Motor neuron (in vitro differentiated cells): Measurements from ENCODE around the gene ARID1B. TPM values are rescaled to one million over a fixed set of nuclear protein-coding genes. Genes with fewer than 3 reads are reported as not detected.
A peak's percentile ranks its signal among the peaks of the same experiment; 100 is the strongest.

Experiments used
- ATAC-seq, 8 experiments: fragments of 200-7000 bp; cut with Tn5 transposase; replicated peaks in 6 of 8; 2 replicates each; pipeline ENCODE4 v1.8.0; 2021; ENCODE audit warnings: mild to moderate bottlenecking in 8 of 8, moderate library complexity in 8 of 8
- H3K27ac ChIP-seq, 2 donors: fragments of 250-450 bp; sonication (Bioruptor Pico); 2 replicates each; pipeline ENCODE4 v1.9.0; 2021; ENCODE audit warnings: antibody characterized with exemption in 2 of 2, mild to moderate bottlenecking in 2 of 2, moderate library complexity in 1 of 2
- H3K4me1 ChIP-seq, 2 donors: fragments of 250-450 bp; sonication (Bioruptor Pico); replicated peaks in 1 of 2; 2 replicates each; pipeline ENCODE4 v1.6.1; 2021; ENCODE audit warnings: antibody characterized with exemption in 2 of 2, mild to moderate bottlenecking in 2 of 2, moderate library complexity in 1 of 2
- H3K4me3 ChIP-seq, 5 donors: fragments of 250-450 bp; sonication (Bioruptor Pico); 2 replicates each; pipeline ENCODE4 v1.9.0; 2021; ENCODE audit warnings: antibody characterized with exemption in 5 of 5, mild to moderate bottlenecking in 5 of 5, moderate library complexity in 4 of 5
- WGBS, 10 experiments: fragments of 450-650 bp; shearing (Covaris generic); methylation state at CpG; one replicate each; pipeline ENCODE4 v1.0.0; 2022; 5-methylcytosine and 5-hydroxymethylcytosine counted together
- in situ Hi-C, 9 experiments: fragments of 400-800 bp; cut with MboI; loops; one replicate each; pipeline ENCODE4 v1.15.0; 2021; ENCODE audit warnings: low sequenced_read_pairs in 9 of 9, low pct_unique_long_range_greater_than_20kb in 2 of 9; ENCODE audit not compliant: unreplicated experiment in 9 of 9
- total RNA-seq, 8 experiments: library from RNA; unstranded; fragments of 300-600 nt; gene quantifications; 2 replicates each; pipeline versions ENCODE4 v1.2.3 to v1.2.4, GENCODE V29; 2022

Gene ARID1B
- total RNA-seq, 8 experiments from 2014 or later = 35.8 to 165 (median 54.9) TPM

DNA sequence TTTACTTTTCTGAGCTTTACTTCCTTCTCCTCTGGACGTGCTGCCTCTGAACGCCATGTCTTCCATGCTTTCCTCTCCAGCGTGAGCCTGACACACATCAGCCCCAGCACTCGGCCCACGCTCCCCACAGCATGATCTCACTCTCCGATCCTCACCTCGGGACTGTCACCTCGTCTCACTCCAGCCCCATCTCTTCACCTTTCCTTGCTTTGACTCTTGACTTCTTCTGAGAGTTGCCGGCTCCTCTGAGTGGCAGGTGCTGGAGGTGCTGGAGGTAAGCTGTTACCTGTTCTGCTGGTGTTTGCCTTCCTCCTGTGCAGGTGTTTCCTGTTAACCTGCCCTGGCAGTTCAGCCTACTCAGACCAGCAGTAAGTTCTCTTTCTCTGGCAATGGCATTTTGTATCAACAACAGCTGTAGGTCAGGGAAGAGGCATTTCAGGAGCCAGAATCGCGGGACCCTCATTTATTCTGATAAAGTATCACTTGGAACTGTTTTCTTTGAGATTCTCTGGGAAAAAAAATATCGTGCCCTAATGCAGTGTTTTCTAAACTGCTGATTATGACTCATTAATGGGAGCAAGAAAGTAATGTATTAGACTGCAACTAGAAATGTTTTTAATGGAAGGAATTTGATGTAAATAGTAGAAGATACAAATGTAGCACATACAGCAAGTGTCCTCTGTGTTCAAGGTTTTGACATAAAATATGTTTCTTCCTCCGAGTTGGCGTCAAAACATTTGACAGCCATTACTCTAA, 106.5 kb downstream of the ARID1B start:
- 70 to 100% (median 93%) methylated on average over 2 to 13 of the region's 14 CpGs for WGBS, 10 experiments
- in situ Hi-C loops = no loop called here
- H3K4me1 ChIP-seq = peaks cover 9 to 35% of the 10 kb centered on the region in 2 donors
- H3K27ac ChIP-seq = no peak overlapping the region
- peak in 2 of 8 experiments; percentile 21 to 55 for ATAC-seq
- H3K4me3 ChIP-seq = no peak overlapping the region

DNA sequence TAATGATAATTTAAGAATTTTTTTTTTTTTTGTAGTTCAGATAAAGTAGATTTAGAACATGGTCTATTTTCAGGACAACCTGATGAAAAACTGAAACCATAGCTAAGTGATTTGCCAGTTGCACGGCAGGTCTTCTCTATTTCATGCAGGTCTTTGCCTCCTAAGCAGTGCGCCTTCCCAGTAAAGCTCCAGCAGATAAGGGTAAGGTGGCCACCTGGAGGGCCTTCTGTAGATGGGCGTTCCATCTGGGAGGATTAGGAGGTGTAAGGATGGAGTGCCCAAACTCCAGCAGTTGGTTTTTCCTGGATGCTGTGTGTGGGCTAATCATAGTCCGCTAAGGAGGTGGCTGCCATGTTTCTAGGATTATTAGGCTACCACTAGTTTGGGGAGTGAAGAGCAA, 107.1 kb downstream of the ARID1B start:
- ATAC-seq = no peak
- WGBS, 10 experiments = 83 to 100% (median 92%) methylated on average over 1 to 3 of the region's 4 CpGs

DNA sequence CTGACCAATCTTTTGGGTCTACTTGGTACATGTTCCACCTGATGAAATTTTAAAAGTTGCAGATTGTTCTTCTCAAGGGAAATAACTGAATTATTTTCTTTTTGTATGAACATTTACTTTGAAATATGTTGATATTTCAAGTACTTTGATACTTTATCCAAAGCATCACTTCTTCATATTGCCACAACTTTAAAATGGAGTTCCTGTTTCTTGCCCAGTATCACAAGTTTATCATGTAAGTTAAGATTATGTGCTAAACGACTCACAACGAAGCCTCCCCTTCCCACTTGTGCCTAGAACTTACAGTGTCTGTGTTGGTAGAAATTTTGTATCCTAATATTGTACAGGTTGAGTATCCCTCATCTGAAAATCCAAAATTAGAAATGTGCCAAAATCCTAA, 108.4 kb downstream of the ARID1B start:
- in situ Hi-C loops = no loop called here
- Histone ChIP-seq H3K27ac (no peak overlapping the region), H3K4me3 (no peak overlapping the region), H3K4me1 (peaks cover 8 to 32% of the 10 kb centered on the region in 2 donors)
- ATAC-seq = no peak
- 88 to 100% (median 100%) methylated on average over 1 to 2 of the region's 2 CpGs; no CpG with 5 or more reads in 4 of the 10 experiments for WGBS, 10 experiments

More for the DNA sequence above, 107.1 kb downstream of the ARID1B start:
- H3K27ac ChIP-seq = no peak overlapping the region
- H3K4me1 ChIP-seq = peaks cover 5 to 33% of the 10 kb centered on the region in 2 donors
- in situ Hi-C loops = no loop called here
- no peak overlapping the region for H3K4me3 ChIP-seq

DNA sequence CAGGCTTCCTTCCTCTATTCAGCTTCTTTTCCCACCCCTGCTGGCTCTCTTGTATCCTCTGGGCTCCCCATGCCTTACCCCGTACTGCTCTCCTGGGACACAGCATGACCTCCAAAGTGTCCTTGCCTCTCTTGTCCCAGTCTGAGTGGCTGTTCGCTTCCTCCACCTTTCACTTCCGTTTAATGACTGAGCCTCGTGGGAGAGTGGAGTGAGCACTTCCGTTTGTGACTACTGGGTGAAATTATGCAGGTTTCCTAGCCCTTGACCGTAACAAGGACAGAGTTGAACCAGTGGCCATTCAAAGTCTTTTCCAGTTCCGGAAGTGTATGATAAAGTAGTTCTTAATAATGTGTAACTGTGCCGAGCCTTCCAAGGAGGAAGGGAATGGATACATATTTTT, 109.2 kb downstream of the ARID1B start:
- ATAC-seq = peak in 4 of 8 experiments; percentile 28 to 44 (median 37)
- Histone ChIP-seq H3K4me1 (peaks cover 11 to 38% of the 10 kb centered on the region in 2 donors), H3K27ac (no peak overlapping the region), H3K4me3 (no peak overlapping the region)
- in situ Hi-C loops = no loop called here
- 33 to 100% (median 74%) methylated on average over 3 to 7 of the region's 8 CpGs; no CpG with 5 or more reads in 1 of the 10 experiments for WGBS, 10 experiments

DNA sequence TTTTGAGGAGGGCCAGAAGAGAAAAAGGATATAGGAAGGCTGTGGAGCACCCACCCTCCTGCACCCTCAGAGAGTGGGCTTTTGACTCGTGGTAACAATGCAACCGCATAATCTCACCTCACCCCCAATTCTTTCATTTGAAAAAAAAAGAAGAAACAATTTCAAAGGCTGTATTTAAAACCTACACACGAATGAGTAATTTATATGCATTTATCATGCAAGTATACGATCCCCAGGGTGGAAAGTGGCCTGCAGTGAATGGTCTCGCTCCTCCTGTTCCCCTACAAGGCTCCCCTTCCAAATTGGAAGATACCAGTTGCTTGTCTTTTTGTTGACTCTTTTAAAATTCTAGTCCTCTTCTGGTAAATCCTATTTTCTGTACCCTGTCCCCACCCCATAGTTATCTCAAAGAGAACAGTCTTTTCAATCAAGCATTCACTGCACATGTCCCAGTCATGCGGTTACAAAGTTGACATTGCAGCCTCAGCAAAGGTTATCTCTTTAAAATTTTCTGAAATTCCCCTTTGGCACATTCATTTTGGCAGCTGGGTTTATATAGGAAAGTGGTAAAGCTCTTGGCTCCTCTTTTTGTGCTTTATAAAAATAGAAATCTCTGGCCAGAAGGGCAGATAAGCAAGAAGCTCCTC, 110.6 kb downstream of the ARID1B start:
- Histone ChIP-seq H3K4me1 (peaks cover 11 to 39% of the 10 kb centered on the region in 2 donors), H3K27ac (no peak overlapping the region), H3K4me3 (no peak overlapping the region)
- ATAC-seq = no peak
- in situ Hi-C loops = no loop called here
- WGBS, 10 experiments = 35 to 86% (median 61%) methylated on average over 2 to 6 of the region's 6 CpGs; no CpG with 5 or more reads in 1 of the 10 experiments

DNA sequence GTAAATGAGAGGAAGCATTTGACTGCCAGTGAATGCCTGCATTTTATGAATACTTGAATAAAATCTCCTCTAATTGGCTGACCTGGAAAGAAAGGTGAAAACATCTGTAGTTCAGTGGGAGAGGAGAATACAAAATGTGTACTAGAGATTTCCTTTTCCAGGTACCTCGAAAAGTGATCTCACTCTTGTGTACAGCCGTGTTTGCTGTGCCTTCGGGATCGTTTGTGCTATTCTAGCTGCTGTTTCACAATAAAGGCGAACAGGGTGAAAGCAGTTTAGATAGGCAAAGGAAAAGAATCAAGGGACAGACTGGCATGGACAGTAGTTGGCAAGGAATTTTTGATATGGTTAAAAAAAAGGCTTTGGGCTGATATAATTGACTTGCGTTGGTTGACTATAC, 112.3 kb downstream of the ARID1B start:
- WGBS, 10 experiments = 40 to 100% (median 84%) methylated on average over 1 to 6 of the region's 6 CpGs
- in situ Hi-C loops = no loop called here
- no peak overlapping the region for H3K4me3 ChIP-seq
- peaks cover 11 to 39% of the 10 kb centered on the region in 2 donors for H3K4me1 ChIP-seq
- ATAC-seq = peak in 2 of 8 experiments; percentile 22 to 44
- H3K27ac ChIP-seq = no peak overlapping the region

DNA sequence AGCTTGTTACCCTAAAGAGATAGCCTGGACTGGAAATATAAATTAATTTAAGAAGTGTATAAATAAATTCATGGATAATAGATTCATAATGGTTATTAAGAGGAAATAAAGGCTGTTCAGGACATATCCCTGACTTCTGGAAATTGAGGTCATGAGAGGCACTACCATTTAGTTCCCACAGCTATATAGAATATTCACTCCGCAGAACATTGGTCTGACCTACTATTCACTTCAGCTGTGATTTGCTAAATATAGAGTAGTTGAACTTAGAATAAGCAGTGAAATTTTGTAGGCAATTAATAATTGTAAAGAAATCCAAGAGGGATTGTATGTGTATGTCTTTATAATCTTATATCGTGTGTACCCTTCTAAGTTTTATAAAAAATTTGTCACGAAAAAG, 112.8 kb downstream of the ARID1B start:
- in situ Hi-C loops = no loop called here
- ATAC-seq = no peak
- H3K27ac ChIP-seq = no peak overlapping the region
- H3K4me1 ChIP-seq = peaks cover 11 to 39% of the 10 kb centered on the region in 2 donors
- no peak overlapping the region for H3K4me3 ChIP-seq
- 71 to 100% (median 99%) methylated on average over 1 to 3 of the region's 3 CpGs for WGBS, 10 experiments

DNA sequence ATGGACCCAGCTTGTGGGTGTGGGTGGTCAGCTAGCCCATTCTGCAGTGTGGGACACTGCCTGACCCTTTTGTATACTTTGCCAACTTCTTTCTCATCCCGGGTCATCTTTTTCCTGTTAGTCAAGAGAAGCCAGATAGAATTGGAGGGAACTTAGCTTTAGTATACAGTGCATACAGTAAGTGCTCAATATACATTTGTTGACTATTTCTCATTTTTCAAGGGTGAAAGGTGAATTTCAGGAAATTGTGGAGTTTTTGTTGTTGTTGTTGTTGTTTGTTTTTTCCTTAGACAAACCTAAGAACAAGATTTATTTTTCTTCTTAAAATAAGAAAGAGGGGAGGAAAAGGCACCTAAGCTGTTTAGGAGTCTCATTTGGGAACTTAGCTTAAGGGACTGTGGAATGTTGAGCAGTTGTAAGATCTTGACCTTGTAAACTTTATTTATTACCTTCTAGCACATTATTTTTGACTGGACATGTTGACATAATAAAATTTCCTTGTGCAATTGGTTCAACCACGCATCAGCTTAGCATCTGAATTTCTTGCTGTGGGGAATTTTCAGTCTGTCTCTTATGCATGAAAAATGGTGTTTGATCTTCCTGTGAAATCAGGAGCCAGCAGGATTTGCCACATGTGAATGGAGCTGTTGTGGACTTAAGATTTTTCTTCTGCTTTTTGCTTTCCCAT, 113.6 kb downstream of the ARID1B start:
- WGBS, 10 experiments = 0 to 57% (median 32%) methylated on average over 1 to 2 of the region's 2 CpGs; no CpG with 5 or more reads in 2 of the 10 experiments

DNA sequence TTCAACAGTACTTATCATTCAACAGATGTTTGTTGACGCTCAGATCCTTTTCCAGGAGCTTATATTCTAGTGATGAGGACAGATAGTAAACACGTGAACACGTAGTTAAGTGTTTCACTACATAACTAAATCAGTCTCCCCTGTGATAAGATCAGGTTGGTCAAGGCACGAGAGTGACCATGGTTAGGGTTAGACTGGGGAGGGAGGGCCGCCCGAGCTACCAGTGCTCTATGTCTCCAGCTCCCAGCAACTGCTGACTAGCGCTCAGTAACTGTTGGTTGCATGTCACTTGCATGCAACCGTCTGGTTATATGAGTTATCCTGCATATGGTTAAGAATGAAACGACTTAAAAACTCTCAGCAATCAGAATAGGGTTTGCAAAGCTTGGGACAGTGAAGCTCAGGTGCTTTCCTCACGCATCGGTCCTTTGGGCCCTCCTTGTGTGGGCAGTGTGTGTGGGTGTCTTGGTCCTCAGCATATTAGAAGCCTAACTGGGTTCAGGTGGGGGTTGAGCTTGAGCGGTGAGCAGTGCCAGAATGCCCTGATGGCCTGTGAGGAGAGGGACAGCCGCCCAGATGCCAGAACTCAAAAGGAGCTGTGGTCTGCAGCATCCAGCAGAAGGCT, 120.8 kb downstream of the ARID1B start:
- ATAC-seq = no peak
- Histone ChIP-seq H3K27ac (no peak overlapping the region), H3K4me3 (no peak overlapping the region), H3K4me1 (peaks cover 0 to 2% of the 10 kb centered on the region in 2 donors)
- WGBS, 10 experiments = 83 to 100% (median 97%) methylated on average over 1 to 11 of the region's 13 CpGs; no CpG with 5 or more reads in 2 of the 10 experiments
- in situ Hi-C loops = no loop called here

More for the DNA sequence above, 113.6 kb downstream of the ARID1B start:
- ATAC-seq = peak in 6 of 8 experiments; percentile 17 to 82 (median 60)
- no peak overlapping the region for H3K27ac ChIP-seq
- in situ Hi-C loops = no loop called here
- peaks cover 11 to 38% of the 10 kb centered on the region in 2 donors for H3K4me1 ChIP-seq
- no peak overlapping the region for H3K4me3 ChIP-seq

DNA sequence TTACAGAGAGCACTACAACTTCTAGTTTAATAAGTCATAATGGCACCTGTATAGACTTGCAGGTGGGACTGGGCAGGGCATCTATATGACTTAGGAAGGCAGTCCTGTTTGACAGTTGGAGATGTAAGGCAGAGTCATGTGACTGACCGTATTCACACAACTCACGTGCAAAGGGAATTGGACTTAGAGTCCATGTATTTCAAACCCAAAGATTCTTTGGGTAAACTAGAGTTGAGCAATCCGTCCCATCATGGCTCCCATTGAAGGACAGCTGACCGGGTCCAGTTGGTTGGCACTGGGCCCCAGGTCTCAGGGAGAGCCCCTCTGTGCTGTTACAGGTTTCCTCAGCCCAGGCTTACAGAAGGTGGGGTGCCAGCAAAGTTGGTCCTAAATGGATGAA, 121.9 kb downstream of the ARID1B start:
- no peak for ATAC-seq
- in situ Hi-C loops = no loop called here
- Histone ChIP-seq H3K4me3 (no peak overlapping the region), H3K27ac (no peak overlapping the region), H3K4me1 (peaks cover 0 to 2% of the 10 kb centered on the region in 2 donors)
- 80 to 100% (median 98%) methylated on average over 1 to 3 of the region's 4 CpGs; no CpG with 5 or more reads in 2 of the 10 experiments for WGBS, 10 experiments

DNA sequence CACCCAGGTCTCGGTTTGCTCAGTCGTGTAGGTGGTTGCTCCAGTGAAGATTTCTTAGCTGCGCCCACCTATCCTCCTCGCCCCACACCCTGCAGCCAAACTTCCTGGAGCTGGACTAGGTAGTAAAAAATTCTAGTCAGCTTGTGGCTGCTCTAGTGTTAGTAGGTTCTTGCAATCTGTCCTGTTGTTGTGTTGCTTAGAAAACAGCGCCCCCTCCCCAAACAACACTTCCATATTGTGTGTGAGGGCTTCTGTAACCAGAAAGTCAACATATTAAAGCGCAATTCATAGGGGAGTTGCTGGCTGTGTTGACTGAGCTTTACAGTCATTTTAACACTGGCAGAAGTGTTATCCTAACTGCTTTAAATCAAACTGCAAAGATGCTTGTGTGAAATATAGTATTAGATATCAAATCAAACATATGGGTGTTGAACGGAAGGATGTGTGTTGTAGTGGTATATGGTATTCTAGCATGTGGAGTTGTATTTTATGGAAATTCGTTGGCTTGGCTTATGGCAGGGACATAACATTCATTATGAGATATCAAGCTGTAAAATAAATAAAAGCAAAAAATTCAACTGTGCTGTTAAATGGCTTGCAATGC, 122.5 kb downstream of the ARID1B start:
- H3K4me1 ChIP-seq = peaks cover 0 to 2% of the 10 kb centered on the region in 2 donors
- ATAC-seq = no peak
- 73 to 100% (median 86%) methylated on average over 1 to 7 of the region's 8 CpGs for WGBS, 10 experiments
- H3K4me3 ChIP-seq = no peak overlapping the region
- no peak overlapping the region for H3K27ac ChIP-seq
- in situ Hi-C loops = no loop called here

DNA sequence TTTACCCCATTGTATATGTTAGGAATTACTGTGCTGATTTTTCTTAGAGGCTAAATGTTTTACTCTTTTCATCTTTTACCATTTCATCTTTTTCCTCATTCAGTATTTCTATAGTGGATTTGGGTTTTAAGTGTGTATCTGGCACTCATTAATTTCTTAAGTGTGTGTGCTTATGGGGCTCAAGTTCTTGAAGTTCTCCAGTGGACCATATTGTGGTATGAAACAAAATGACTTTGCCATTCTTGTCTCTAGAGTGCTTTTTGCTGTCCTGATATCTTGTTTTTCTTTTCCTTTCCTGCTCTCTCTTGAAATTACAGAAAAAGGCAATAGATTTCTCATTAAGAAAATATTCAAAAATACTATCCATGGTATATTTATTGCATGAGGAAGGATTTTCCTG, 123.1 kb downstream of the ARID1B start:
- in situ Hi-C loops = no loop called here
- no peak overlapping the region for H3K4me3 ChIP-seq
- no peak for ATAC-seq

More for the DNA sequence above, 123.1 kb downstream of the ARID1B start:
- no peak overlapping the region for H3K27ac ChIP-seq
- H3K4me1 ChIP-seq = peaks cover 0 to 2% of the 10 kb centered on the region in 2 donors
